WTC11 (cell line): ENCODE data around the gene SH3BP5.

Source experiments
- CREB1 ChIP-seq: sonication (generic); formaldehyde crosslinking; IDR thresholded peaks from 2 replicates; pipeline ENCODE4 v1.8.0; 2023; ENCODE audit warnings: mild to moderate bottlenecking, missing genetic modification reagents
- FOXJ3 ChIP-seq: sonication (generic); formaldehyde crosslinking; IDR thresholded peaks from 2 replicates; pipeline ENCODE4 v1.9.0; 2021; ENCODE audit warnings: missing genetic modification reagents, mild to moderate bottlenecking, borderline replicate concordance
- HMGA2 ChIP-seq: fragments of 250-450 bp; sonication (Bioruptor Pico); IDR thresholded peaks from 2 replicates; pipeline ENCODE4 v1.4.0; 2021; ENCODE audit warnings: mild to moderate bottlenecking, moderate library complexity
- SOX15 ChIP-seq: fragments of 250-450 bp; sonication (Bioruptor Pico); IDR thresholded peaks from 2 replicates; pipeline ENCODE4 v1.9.0; 2021; ENCODE audit warnings: mild to moderate bottlenecking
- TF ChIP-seq, protein P1 (sequence below): sonication (generic); formaldehyde crosslinking; IDR thresholded peaks from 2 replicates; pipeline ENCODE4 v1.8.1; 2023; ENCODE audit warnings: mild to moderate bottlenecking, missing genetic modification reagents, moderate library complexity
- TF ChIP-seq, protein P2 (sequence below): sonication (generic); formaldehyde crosslinking; IDR thresholded peaks from 2 replicates; pipeline ENCODE4 v1.8.0; 2023; ENCODE audit warnings: missing genetic modification reagents
- TF ChIP-seq, protein P3 (sequence below): fragments of 200-600 bp; IDR thresholded peaks from 2 replicates; pipeline ENCODE4 v1.8.0; 2022; ENCODE audit warnings: antibody characterized with exemption
- TF ChIP-seq, protein P4 (sequence below): sonication (generic); formaldehyde crosslinking; IDR thresholded peaks from 2 replicates; pipeline ENCODE4 v1.8.1; 2023; ENCODE audit warnings: mild to moderate bottlenecking, moderate library complexity, missing genetic modification reagents
- TF ChIP-seq, protein P5 (sequence below): sonication (generic); formaldehyde crosslinking; IDR thresholded peaks from 2 replicates; pipeline ENCODE4 v1.8.0; 2022; ENCODE audit warnings: mild to moderate bottlenecking, missing genetic modification reagents

DNA sequence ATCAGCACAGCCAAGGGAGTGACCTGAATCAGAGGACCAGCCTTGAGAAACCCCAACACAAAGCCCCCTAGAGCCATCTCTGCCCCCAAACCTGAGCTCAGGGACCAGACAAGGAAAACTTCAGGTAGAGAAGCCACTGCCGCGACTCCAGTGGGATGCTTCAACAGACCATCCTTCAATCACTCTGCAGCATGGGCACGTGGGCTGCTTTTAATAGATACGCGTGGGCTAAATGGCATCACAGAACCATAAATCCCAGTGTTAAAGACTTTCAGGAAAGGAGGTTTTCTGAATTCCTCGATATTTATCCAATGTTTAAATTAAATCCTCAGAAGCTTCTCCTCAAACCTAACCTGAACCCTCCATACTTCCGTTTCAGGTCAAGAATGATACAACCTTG is 30.6 kb downstream of the SH3BP5 start:
- TF ChIP-seq, protein P1, sequence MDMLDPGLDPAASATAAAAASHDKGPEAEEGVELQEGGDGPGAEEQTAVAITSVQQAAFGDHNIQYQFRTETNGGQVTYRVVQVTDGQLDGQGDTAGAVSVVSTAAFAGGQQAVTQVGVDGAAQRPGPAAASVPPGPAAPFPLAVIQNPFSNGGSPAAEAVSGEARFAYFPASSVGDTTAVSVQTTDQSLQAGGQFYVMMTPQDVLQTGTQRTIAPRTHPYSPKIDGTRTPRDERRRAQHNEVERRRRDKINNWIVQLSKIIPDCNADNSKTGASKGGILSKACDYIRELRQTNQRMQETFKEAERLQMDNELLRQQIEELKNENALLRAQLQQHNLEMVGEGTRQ (CRISPR knock-in tag) = no peak
- TF ChIP-seq, protein P2, sequence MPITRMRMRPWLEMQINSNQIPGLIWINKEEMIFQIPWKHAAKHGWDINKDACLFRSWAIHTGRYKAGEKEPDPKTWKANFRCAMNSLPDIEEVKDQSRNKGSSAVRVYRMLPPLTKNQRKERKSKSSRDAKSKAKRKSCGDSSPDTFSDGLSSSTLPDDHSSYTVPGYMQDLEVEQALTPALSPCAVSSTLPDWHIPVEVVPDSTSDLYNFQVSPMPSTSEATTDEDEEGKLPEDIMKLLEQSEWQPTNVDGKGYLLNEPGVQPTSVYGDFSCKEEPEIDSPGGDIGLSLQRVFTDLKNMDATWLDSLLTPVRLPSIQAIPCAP (CRISPR knock-in tag) = no peak
- TF ChIP-seq HMGA2 (CRISPR knock-in tag) (no peak), FOXJ3 (CRISPR knock-in tag) (no peak), CREB1 (CRISPR knock-in tag) (no peak), SOX15 (CRISPR knock-in tag) (no peak)
- TF ChIP-seq, protein P3, sequence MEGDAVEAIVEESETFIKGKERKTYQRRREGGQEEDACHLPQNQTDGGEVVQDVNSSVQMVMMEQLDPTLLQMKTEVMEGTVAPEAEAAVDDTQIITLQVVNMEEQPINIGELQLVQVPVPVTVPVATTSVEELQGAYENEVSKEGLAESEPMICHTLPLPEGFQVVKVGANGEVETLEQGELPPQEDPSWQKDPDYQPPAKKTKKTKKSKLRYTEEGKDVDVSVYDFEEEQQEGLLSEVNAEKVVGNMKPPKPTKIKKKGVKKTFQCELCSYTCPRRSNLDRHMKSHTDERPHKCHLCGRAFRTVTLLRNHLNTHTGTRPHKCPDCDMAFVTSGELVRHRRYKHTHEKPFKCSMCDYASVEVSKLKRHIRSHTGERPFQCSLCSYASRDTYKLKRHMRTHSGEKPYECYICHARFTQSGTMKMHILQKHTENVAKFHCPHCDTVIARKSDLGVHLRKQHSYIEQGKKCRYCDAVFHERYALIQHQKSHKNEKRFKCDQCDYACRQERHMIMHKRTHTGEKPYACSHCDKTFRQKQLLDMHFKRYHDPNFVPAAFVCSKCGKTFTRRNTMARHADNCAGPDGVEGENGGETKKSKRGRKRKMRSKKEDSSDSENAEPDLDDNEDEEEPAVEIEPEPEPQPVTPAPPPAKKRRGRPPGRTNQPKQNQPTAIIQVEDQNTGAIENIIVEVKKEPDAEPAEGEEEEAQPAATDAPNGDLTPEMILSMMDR = no peak
- TF ChIP-seq, protein P4, sequence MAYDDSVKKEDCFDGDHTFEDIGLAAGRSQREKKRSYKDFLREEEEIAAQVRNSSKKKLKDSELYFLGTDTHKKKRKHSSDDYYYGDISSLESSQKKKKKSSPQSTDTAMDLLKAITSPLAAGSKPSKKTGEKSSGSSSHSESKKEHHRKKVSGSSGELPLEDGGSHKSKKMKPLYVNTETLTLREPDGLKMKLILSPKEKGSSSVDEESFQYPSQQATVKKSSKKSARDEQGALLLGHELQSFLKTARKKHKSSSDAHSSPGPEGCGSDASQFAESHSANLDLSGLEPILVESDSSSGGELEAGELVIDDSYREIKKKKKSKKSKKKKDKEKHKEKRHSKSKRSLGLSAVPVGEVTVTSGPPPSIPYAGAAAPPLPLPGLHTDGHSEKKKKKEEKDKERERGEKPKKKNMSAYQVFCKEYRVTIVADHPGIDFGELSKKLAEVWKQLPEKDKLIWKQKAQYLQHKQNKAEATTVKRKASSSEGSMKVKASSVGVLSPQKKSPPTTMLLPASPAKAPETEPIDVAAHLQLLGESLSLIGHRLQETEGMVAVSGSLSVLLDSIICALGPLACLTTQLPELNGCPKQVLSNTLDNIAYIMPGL (CRISPR knock-in tag) = no peak
- TF ChIP-seq, protein P5, sequence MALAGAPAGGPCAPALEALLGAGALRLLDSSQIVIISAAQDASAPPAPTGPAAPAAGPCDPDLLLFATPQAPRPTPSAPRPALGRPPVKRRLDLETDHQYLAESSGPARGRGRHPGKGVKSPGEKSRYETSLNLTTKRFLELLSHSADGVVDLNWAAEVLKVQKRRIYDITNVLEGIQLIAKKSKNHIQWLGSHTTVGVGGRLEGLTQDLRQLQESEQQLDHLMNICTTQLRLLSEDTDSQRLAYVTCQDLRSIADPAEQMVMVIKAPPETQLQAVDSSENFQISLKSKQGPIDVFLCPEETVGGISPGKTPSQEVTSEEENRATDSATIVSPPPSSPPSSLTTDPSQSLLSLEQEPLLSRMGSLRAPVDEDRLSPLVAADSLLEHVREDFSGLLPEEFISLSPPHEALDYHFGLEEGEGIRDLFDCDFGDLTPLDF (CRISPR knock-in tag) = no peak
